Metanephros (tissue), 2 donors: ENCODE results near the gene PRKAG2. TPM values are rescaled to one million over a fixed set of nuclear protein-coding genes. Genes with fewer than 3 reads are reported as not detected.

Experiments
- small RNA-seq: library from RNA; depleted of rRNA; stranded (forward); fragments of <200 nt; gene quantifications from one replicate; pipeline ENCODE3, GENCODE V24; 2014; ENCODE audit warnings: low replicate concordance
- total RNA-seq: library from RNA; depleted of rRNA; stranded (reverse); fragments of >200 nt; gene quantifications from one replicate; pipeline ENCODE4 v1.2.3, GENCODE V29; 2014

Gene PRKAG2
- 25.3 TPM for total RNA-seq

GRCh38 chr7:151876899-151877777, at the start of gene PRKAG2:
Gene PRKAG2, minus strand, starts transcription at chr7:151877115. Its CDS starts 495 bp downstream, at chr7:151876620.

GRCh38 chr7:151519765-151520418, 357.0 kb downstream of the PRKAG2 start, which contains the start of gene RHEB:
Gene RHEB, minus strand, starts transcription at chr7:151519895. Its CDS starts 384 bp downstream, at chr7:151519511.

Small RNA genes within 50 kb of the gene (small RNA-seq; reads per million reads assigned to genes)
- gene RF00019 (not detected), gene RNU6-604P (not detected)

Other genes with a start within 250 kb of the PRKAG2 start
- gene GALNTL5, start 79.3 kb upstream of the PRKAG2 start, total RNA-seq, result not detected
- gene GALNT11, start 148.6 kb upstream of the PRKAG2 start, total RNA-seq, result 85.1 TPM